GM12878 (cell line): ENCODE data around the gene COL16A1.

ENCODE experiments used
- CBX5 ChIP-seq: sonication (generic); IDR thresholded peaks from 2 replicates; pipeline ENCODE4 v1.6.1; 2016; ENCODE audit warnings: low read depth, moderate library complexity, mild to moderate bottlenecking, inconsistent platforms
- EED ChIP-seq: sonication (generic); IDR thresholded peaks from 2 replicates; pipeline ENCODE4 v1.6.1; 2016; ENCODE audit warnings: antibody characterized with exemption, low read depth
- EZH2 ChIP-seq: IDR thresholded peaks from 2 replicates; pipeline ENCODE4 v1.6.1; 2012; ENCODE audit warnings: low read depth, mild to moderate bottlenecking, control low read depth, inconsistent platforms, low read length, borderline replicate concordance; ENCODE audit not compliant: control insufficient read depth
- FOS ChIP-seq: IDR thresholded peaks from 3 replicates; pipeline ENCODE4 v1.6.1; 2011; ENCODE audit warnings: borderline replicate concordance; ENCODE audit not compliant: insufficient read length; ENCODE audit errors: extremely low read depth
- MXI1 ChIP-seq: fragments of 150-350 bp; IDR thresholded peaks from 2 replicates; pipeline ENCODE4 v1.6.1; 2011; ENCODE audit warnings: low read depth, mild to moderate bottlenecking, inconsistent platforms, low read length, improper control_type of control experiment
- POLR2A ChIP-seq: IDR thresholded peaks from 2 replicates; pipeline ENCODE4 v1.6.1; 2011; ENCODE audit warnings: low read depth, mild to moderate bottlenecking, low read length
- REST ChIP-seq: IDR thresholded peaks from 2 replicates; pipeline ENCODE4 v1.6.1; 2012; ENCODE audit warnings: mild to moderate bottlenecking, low read depth, low read length
- SMAD5 ChIP-seq: IDR thresholded peaks from 2 replicates; pipeline ENCODE4 v1.6.1; 2016; ENCODE audit warnings: antibody characterized with exemption, low read depth
- SP1 ChIP-seq: IDR thresholded peaks from one replicate; pipeline ENCODE4 v1.6.1; 2011; ENCODE audit warnings: low read depth, low read length
- SRF ChIP-seq, 2 experiments: IDR thresholded peaks; 2 replicates each; pipeline ENCODE4 v1.6.1; 2011; ENCODE audit warnings: low read depth in 2 of 2, low read length in 2 of 2, mild to moderate bottlenecking in 1 of 2, moderate library complexity in 1 of 2
- USF1 ChIP-seq: IDR thresholded peaks from 2 replicates; pipeline ENCODE4 v1.6.1; 2011; ENCODE audit warnings: borderline replicate concordance, low read depth, mild to moderate bottlenecking, moderate library complexity, mixed read lengths, low read length; ENCODE audit not compliant: insufficient read depth; ENCODE audit errors: extremely low read length

- TF ChIP-seq EZH2 = no peak
- no peak for TF ChIP-seq SRF (IDR thresholded peaks at IDR 0.05; ENCODE audit: low read depth in 2 of 2, low read length in 2 of 2)
- TF ChIP-seq MXI1 = no peak
- no peak for TF ChIP-seq REST
- no peak for TF ChIP-seq CBX5
- TF ChIP-seq EED = no peak
- TF ChIP-seq POLR2A = no peak
- TF ChIP-seq SMAD5 = no peak
- TF ChIP-seq USF1 = no peak
- no peak for TF ChIP-seq SP1
- TF ChIP-seq FOS = no peak
Observed at GRCh38 chr1:31664528-31664927, 39.3 kb downstream of the COL16A1 start.
